SK-N-MC (cell line): ENCODE data around the gene DCLK2.

ENCODE experiments used
- EZH2 ChIP-seq: fragments of 200-600 bp; sonication (generic); IDR thresholded peaks from one replicate; pipeline ENCODE4 v1.6.1; 2017; ENCODE audit warnings: antibody characterized with exemption
- POLR2AphosphoS5 ChIP-seq: IDR thresholded peaks from 2 replicates; pipeline ENCODE4 v1.6.1; 2012; ENCODE audit warnings: mild to moderate bottlenecking, low read depth, low read length, borderline replicate concordance

DNA sequence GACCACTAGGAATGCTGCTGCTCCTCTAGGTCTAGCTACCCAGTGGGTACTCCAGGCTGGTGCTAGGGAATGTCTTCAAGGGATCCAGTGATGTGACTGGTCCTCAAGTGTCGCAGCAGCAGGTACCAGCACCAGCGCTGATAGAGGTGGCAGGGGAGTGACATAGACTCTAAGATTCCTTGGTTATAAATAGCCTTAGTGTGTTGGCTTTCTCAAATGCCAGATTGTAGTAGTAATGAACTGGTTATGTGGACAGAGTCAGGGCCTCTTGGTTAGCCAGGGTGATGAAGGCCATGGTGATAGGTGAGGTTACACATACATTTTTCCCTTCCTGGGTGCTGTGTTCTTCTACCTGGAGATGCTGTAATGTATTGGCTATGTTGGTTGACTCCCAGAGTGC is 38.3 kb downstream of the DCLK2 start:
- TF ChIP-seq EZH2, result no peak
- no peak for TF ChIP-seq POLR2AphosphoS5
